Ishikawa (cell line): ENCODE measurements around the gene TMPRSS11A.

Source experiments
- EP300 ChIP-seq: IDR thresholded peaks from 2 replicates; pipeline ENCODE4 v1.6.1; 2012; ENCODE audit warnings: borderline replicate concordance
- RAD21 ChIP-seq: IDR thresholded peaks from 2 replicates; pipeline ENCODE4 v1.6.1; 2012; ENCODE audit warnings: low read depth
- TEAD4 ChIP-seq: IDR thresholded peaks from 2 replicates; pipeline ENCODE4 v1.6.1; 2012
- TF ChIP-seq, protein P1 (sequence below): IDR thresholded peaks from 2 replicates; pipeline ENCODE4 v1.6.1; 2012; ENCODE audit warnings: low read depth, mild to moderate bottlenecking
- TF ChIP-seq, protein P2 (sequence below): IDR thresholded peaks from 2 replicates; pipeline ENCODE4 v1.6.1; 2012

DNA sequence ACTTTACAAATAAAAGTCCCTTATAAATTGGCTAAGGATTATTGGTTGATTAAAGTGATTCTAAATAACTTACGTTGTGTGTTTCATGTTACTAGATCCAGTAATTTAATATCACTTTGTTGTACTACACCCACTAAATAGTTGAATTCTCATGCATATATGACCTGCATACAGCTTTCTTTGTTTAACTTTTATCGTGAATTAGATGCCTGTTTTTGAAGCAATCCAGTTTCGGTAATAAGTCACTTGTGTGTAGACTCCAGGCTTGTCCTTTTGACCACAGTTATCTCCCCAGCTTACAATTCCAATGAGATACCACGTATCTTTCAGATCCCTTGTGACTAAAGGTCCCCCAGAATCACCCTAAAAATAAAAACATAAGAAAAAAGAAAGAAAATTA is 52.2 kb downstream of the TMPRSS11A start:
- TF ChIP-seq, protein P1, sequence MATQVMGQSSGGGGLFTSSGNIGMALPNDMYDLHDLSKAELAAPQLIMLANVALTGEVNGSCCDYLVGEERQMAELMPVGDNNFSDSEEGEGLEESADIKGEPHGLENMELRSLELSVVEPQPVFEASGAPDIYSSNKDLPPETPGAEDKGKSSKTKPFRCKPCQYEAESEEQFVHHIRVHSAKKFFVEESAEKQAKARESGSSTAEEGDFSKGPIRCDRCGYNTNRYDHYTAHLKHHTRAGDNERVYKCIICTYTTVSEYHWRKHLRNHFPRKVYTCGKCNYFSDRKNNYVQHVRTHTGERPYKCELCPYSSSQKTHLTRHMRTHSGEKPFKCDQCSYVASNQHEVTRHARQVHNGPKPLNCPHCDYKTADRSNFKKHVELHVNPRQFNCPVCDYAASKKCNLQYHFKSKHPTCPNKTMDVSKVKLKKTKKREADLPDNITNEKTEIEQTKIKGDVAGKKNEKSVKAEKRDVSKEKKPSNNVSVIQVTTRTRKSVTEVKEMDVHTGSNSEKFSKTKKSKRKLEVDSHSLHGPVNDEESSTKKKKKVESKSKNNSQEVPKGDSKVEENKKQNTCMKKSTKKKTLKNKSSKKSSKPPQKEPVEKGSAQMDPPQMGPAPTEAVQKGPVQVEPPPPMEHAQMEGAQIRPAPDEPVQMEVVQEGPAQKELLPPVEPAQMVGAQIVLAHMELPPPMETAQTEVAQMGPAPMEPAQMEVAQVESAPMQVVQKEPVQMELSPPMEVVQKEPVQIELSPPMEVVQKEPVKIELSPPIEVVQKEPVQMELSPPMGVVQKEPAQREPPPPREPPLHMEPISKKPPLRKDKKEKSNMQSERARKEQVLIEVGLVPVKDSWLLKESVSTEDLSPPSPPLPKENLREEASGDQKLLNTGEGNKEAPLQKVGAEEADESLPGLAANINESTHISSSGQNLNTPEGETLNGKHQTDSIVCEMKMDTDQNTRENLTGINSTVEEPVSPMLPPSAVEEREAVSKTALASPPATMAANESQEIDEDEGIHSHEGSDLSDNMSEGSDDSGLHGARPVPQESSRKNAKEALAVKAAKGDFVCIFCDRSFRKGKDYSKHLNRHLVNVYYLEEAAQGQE, result no peak
- TF ChIP-seq TEAD4, result no peak
- TF ChIP-seq EP300, result no peak
- TF ChIP-seq, protein P2, sequence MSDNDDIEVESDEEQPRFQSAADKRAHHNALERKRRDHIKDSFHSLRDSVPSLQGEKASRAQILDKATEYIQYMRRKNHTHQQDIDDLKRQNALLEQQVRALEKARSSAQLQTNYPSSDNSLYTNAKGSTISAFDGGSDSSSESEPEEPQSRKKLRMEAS, result no peak
- TF ChIP-seq RAD21, result no peak
